Stimulated activated CD4-positive, alpha-beta T cell treated with anti-CD3 and anti-CD28 coated beads, Interleukin-4, amount 100 ng/mL, for 1 hour (primary cell): Measurements from ENCODE around the gene ATP1A4.

Experiments
- DNase-seq: peaks from one replicate; pipeline ENCODE4 v3.0.0-alpha.2; 2020

The ATP1A4 gene

DNA sequence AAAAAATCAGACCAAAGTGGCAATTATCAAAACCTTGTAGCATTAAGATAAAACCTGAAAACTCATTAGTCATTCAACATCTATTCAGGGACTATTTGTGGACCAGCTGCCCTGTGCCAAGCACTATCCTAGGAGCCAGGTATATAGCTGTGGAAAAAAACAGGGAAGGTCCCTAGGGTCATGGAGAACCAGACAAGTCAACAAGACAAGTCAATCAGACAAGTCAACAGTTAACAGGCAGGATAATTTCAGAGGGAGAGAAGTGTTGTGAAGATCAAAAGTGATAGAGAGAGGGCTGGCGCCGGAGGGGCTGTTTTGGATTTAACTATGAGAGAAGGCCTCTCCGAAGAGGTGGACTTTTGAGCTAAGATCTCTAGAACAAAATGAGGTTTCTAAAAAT is 3.3 kb upstream of the ATP1A4 start:
- DNase-seq: no peak

DNA sequence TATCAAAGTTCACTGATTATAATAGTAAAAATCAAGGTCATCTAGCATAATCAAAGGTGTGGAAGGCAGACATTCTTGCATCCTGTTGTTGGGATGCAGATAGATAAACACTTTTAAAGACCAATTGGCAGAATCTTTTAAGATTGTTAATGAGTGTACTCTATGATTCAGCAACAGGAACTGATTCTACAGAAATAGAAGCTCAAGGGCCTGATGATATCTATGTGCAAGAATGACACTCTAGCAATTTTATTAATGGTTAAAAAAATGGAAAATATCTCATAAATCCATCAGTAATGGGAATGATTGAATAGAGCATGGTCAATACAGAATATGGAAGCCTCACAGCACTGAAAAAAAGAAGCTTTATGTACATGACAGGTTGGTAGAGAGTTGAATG is 2.2 kb upstream of the ATP1A4 start:
- DNase-seq: no peak

DNA sequence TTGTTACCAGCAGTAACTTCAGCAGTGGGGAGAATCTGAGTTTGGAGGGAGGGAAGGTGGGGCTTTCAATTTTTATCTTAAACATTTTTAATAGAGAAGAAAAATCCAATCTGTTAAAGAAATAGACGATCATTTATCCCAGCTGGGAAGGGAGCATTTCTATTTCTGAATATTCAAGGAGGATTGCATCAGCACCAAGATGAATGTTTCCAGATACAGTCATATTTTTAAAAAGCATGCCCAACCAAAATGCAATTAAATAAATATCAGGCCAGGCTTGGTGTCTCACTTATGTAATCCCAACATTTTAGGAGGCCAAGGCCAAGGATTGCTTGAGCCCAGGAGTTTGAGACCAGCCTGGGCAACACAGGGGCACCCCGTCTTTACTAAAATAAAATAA is 1.7 kb upstream of the ATP1A4 start:
- no peak for DNase-seq

DNA sequence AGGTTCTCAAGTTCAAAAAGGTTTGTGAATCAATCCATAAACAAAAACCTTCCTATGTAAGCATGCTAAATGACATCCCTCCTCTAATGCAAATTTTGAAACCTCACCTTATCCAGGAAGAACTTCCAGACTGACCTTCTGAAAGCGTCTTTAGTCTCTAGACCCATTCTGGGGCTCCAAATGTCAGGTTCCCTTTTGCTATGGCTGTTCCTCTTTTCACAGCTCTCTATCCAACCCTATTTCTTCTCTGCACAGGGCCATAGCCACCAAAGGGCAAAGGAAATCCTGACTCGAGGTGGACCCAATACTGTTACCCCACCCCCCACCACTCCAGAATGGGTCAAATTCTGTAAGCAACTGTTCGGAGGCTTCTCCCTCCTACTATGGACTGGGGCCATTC is 3.4 kb downstream of the ATP1A4 start:
- no peak for DNase-seq

DNA sequence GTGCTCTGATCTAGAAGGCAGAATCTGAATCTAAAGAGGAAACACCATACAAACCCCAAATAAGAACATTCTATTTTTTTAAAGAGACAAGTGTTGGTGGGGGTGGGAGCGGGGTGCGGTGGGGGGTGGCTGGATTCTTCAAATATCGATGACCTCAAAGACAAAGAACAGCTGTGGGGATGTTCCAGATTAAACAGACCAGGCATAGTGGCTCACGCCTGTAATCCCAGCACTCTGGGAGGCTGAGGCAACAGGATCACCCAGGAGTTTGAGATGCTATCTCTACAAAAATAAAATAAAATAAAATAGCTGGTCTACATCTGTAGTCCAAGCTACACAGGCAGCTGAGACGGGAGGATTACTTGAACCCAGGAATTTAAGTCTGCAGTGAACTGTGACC is 5.0 kb downstream of the ATP1A4 start:
- DNase-seq: no peak

DNA sequence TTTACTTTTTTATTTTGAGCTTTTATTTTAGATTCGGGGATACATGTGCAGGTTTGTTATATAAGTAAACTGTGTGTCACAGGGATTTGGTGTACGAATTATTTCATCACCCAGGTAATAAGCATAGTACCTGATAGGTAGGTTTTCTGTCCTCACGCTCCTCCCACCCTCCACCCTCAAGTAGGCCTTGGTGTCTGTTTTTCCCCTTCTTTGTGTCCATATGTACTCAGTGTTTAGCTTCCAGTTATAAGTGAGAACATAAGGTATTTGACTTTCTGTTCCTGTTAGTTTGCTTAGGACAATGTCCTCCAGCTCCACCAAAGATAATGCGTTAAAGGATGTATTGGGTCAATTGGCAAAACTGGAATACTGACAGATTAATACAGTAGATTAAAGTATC is 5.8 kb downstream of the ATP1A4 start:
- DNase-seq: no peak

DNA sequence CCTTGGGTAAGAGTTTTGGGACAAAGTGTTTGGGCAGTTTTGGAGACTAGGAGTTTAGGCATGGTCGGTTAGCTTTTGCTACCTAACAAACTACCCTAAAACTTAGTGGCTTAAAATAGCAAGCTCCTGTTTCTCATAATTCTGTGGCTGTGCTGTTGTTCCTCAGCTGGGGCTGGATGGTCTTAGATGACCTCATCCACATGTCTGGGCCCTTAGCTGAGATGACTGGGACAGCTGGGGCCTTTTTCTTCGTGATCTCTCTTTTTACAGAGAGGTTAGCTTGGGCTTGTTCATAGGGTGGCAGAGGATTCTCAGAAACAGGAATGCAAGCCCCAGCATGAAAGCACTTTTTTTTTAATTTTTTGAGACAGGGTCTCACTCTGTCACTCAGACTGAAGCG is 6.6 kb downstream of the ATP1A4 start:
- no peak for DNase-seq

DNA sequence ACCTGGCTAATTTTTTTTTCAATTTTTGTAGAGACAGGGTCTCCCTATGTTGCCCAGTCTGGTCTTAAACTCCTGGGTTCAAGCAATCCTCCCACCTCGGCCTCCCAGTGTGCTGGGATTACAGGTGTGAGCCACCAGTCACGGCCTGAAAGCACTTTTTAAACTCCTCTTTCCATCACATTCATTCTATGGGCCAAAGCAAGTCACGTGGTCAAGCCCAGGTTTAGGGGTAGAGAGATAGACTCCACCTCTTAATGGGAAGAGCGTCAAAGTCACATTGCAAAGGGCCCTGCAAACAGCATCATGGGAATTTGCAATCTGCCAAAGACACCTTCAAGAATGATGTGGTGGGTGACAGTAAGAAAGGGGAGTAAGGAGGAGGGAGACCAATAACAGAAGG is 7.1 kb downstream of the ATP1A4 start:
- no peak for DNase-seq

DNA sequence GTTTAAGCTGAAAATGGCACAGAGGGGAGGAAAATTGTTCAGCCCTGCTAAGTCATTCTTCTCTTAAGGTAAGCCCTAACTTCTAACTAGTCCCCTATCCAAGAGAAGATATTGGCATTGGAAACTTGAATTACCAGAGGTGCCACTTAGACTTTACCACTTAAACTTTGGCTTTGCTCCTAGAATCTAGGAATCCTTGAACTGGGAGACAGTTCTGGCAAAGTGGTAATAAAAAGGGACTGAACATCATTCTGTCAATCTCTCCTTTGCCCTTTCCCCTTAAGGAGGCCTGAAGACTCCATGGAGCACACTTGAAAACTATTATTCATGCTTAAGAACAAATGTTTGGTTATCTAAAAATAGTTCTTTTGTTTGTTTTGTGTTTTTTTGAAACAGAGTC is 8.4 kb downstream of the ATP1A4 start:
- DNase-seq: no peak

DNA sequence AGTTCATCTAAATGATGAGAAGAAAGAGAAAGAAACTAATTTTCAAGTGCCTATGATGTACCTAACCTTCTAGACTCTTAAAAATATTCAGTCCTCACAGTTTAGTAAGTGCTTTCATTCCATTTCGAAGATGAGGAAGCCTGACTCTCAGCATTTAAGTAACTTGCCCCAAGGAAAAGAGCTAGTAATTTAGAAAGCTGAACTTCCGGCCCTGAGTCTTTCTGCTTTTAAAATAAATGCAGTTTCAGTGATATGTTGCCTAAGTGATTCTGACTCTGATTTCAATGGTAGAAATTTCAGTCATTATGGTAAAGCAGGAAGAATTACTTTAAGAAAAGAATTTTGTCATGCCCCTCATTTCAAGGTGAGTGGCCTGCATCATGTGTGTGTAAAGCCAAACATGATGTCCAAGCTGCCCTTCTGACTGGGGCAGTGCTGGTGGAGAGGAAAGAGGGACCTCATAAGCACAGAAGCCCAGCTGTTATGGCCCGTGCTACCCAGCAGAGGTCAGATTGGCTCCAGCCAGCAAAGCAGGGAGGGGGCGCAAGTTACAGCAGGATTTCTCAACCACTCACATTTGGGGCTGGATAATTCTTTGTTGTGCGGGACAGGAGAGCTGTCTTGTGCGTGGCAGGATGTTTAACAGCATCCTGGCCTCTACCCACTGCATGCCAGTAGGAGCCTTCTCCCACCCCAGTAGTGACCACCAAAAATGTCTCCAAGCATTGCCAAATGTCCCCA is 10.7 kb downstream of the ATP1A4 start:
- no peak for DNase-seq

DNA sequence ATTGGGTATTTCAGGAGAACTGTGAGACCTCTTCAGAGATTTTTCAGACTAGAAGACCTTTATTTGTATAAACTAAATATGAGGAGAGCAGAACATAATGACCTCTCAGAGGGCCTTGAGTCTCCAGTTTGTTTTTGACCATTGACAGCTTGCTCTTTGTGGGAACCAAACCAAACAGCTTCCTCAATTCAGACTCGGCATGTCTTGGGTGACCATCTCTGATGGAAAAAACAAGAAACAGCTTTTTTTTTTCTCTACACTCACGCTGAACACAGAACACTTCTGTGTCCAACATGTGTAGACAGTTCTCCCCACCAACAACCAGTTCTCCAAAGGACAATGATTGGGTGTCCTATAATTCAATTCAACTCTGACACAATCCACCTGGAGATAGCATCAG is 11.5 kb downstream of the ATP1A4 start:
- no peak for DNase-seq

DNA sequence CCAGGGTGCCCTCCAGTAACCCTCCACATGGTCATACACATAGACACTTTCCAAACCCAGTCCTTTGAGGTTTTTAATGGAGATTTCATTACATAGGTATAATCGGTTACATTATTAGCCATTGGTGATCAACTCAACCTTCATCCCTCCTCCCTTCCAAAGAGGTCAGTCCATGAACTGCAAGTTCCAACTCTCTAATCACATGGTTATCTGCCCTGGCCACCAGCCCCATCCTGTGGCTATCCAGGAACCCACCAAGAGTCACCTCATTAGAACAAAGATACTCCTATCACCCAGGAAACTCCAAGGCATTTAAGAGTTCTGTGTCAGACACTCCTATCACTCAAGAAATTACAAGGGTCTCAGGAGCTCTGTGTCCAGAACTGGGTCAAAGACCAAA is 12.2 kb downstream of the ATP1A4 start:
- DNase-seq: no peak

DNA sequence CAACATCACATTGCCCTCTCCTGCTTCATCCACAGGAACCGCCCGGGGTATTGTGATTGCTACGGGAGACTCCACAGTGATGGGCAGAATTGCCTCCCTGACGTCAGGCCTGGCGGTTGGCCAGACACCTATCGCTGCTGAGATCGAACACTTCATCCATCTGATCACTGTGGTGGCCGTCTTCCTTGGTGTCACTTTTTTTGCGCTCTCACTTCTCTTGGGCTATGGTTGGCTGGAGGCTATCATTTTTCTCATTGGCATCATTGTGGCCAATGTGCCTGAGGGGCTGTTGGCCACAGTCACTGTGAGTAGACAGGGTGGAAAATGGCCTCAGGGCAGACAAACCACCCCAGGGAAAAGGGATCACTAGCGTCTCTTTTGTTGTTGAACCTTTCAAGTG is 12.7 kb downstream of the ATP1A4 start:
- no peak for DNase-seq

DNA sequence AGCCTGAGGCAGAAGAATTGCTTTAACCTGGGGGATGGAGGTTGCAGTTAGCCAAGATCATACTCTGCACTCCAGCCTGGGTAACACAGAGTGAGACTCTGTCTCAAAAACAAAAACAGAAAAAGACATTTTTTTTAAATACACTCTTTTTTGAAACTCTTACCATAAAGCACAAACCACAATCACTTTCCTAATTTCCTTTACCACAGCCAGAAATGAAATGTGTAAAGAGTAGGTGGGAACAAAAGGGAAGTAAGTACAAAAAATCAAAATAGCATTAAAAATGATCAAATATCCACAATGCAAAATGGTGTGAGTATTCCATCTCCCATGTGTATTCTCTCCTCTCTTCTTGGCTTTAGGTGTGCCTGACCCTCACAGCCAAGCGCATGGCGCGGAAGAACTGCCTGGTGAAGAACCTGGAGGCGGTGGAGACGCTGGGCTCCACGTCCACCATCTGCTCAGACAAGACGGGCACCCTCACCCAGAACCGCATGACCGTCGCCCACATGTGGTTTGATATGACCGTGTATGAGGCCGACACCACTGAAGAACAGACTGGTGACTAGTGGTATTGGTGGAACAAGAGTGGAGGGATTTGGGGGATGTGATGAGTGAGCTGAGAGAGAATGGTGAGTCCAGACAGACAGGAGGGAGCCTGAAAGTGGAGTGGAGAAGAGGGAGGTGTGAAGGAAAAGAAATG is 14.9 kb downstream of the ATP1A4 start:
- DNase-seq: no peak

DNA sequence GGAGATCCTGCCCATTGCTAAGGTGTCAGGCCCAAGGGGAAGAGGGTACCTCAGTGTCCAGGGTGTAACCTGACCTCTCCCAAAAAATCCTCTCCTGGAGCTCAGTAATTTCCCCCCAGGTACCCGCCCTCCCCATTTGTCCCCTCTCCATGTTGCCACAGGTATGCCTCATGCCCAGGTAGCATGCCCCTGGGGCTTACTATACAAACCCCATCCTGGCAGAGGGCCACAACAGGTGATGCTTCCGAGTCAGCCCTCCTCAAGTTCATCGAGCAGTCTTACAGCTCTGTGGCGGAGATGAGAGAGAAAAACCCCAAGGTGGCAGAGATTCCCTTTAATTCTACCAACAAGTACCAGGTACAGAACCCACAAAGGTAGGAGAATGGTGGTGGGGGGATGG is 15.7 kb downstream of the ATP1A4 start:
- no peak for DNase-seq

DNA sequence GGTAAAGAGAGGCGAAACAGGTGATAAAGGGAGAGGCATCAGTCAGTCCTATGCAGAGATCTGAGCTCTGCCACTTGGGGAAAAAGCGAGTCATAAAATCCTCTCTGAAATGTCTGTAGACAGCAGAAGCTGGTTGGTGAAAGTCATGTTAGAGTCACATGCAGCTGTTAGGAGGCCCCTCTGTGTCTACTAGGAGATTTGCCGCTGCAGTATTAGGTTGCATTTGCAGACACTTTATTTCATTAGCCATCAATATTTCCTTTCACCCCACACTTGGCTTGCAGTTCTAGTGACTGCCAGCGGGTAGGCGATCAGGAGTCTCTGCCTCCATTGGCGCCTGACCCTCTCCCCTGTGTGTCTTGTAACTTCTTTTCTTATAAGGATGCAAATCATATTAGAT is 16.2 kb downstream of the ATP1A4 start:
- DNase-seq: no peak

DNA sequence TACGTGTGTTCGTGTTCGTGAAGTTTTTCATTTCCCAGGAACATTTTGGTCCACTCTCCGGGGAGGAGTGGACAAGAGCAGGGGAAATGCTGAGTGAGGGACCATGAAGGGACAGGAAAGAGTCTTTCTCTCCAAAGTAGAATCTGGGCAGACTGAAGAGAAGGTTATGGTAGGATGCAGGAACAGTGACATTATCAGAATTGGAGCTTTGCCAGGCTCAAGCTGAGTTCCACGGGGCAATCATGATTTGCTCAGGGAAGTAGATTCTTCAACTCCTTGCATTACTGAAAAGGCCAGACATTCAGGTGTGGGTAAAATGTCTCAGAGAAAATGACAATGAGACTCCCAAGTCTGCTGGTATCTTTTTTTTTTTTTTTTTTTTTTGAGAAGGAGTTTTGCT is 16.6 kb downstream of the ATP1A4 start:
- DNase-seq: no peak

DNA sequence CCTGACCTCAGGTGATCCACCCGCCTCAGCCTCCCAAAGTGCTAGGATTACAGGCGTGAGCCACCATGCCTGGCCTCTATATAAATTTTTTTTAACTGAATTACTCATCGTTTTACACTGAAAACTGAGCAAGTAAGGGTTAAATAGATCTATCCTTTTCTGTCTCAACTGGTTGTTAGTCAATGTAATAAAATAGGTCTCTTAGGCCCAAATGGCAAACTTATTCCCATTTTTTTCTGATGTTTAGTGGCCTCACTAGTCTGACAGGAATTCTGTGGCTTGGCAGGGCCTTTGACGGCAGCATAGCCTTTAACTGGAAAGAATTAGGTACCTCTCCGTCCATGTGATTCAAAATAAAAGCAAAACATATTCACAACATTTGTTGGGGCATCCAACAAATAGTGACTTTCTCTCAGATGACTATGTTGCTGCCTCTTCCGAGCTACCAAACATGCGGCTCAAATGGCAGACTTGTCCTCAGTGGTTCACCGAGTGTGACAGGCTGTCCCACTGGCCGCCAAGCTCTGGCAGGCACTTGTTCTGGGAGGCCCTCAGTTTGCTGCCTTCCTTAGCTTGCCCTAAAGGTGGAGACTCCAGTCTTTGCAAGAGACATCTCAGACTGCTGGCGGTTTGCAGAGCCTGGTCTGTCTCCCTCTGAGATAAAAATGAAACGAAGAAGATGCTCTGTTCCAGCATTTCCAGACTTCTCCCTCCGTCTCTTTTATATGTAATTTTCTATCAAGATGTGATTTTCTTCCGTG is 17.4 kb downstream of the ATP1A4 start:
- no peak for DNase-seq

DNA sequence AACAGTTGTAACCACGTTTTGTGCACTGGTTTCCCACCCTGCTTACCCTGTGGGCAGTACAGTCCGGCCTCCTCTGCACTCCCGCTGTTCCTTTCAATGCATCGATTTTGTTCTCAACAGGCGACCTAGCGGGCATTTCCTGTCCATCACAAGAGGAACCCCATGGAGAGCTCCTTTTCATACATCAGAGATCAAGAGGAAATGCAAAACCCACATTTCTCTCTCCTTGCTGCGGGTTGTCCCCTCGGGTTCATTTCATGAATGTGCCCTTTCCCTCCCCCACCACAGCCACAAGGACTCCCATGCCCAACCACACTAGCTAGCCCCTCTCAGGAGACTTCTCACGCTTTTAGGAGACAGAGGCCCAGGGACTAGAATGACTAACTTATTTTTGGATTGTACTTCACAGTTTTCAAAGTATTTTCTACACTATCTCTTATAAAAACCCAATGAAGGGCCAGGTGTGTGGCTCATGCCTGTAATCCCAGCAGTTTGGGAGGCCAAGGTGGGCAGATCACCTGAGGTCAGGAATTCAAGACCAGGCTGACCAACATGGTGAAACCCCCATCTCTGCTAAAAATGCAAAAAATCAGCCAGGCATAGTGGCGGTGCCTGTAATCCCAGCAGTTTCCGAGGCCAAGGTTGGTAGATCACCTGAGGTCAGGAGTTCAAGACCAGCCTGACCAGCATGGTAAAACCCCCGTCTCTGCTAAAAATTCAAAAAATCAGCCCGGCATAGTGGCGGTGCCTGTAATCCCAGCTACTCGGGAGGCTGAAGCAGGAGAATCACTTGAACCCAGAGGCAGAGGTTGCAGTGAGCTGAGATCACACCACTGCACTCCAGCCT is 18.4 kb downstream of the ATP1A4 start:
- no peak for DNase-seq

DNA sequence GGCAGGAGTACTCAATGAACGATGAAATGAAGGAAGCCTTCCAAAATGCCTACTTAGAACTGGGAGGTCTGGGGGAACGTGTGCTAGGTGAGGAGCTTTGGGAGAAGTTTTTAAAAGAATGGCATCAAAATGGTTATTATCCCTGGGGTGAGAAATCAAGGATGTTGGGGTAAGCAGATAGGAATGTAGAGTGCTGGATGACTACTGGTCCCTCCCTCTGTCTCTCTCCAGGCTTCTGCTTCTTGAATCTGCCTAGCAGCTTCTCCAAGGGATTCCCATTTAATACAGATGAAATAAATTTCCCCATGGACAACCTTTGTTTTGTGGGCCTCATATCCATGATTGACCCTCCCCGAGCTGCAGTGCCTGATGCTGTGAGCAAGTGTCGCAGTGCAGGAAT is 20.0 kb downstream of the ATP1A4 start:
- no peak for DNase-seq

DNA sequence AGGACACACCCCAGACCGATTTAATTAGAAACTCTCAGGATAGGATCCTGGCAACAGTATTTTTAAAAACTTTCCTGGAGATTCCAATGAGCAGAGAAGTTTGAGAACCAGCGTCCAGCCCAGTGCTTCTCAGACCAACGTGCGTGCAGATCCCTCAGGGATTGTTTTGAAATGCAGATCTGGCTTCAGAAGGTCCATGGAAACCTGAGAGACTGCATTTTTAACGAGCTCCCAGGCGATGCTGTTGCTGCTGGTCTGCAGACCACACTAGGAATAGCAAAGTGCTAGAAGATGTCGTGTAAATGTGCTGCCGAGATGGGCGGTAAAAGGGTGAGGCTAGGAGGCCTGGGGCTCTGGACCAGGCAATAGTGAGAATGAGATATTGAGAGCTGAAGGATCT is 20.6 kb downstream of the ATP1A4 start:
- DNase-seq: no peak

DNA sequence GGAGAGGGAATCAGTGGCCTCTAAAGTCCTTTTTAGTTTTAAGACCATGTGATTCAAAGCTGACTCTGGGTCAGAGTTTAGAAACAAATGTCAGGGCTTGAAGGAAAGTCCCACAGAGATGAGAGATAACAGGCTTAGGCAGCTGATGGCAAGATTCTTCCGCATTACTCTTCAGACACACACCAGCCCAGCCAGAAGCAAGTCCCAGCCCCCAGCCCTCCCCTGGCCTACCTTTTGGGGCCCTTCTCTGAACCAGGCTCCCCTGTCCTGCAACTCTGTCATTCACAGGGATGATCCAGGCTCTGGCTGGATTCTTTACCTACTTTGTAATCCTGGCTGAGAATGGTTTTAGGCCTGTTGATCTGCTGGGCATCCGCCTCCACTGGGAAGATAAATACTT is 25.8 kb downstream of the ATP1A4 start:
- no peak for DNase-seq

DNA sequence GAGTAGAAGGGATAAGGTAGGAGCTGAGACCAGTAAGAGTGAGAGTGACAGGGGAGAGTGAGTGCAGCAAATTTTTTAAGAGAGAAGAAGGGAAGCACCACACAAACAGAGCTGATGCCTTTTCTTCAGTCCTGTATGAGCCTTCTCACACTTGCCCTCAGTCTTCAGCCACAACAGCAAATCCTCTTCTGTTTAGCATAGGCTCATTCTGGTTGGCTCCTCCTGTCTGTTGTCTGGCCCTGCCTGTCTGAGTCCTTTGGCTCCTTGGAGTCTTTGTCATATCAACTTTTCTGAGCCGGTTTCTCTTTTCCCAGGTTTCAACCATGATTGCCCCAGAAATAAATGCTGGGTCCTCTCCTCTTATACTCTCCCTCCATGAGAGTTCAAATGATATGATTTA is 26.3 kb downstream of the ATP1A4 start:
- DNase-seq: no peak
